Fibroblast of lung (primary cell): ENCODE results near the gene GALNT8.

ENCODE experiments used
- EZH2 ChIP-seq: IDR thresholded peaks from 2 replicates; pipeline ENCODE4 v1.5.1; 2012; ENCODE audit warnings: low read length, control low read depth, mild to moderate bottlenecking; ENCODE audit errors: missing control alignments
- TF ChIP-seq, protein P1 (sequence below), 2 donors: IDR thresholded peaks in 1 of 2; conservative IDR thresholded peaks in 1 of 2; 1 replicate in 1 of 2; 2 replicates in 1 of 2; pipeline ENCODE4 v1.5.1; 2011 to 2012; ENCODE audit warnings: low read length in 2 of 2, control low read depth in 1 of 2, inconsistent platforms in 1 of 2, low read depth in 1 of 2, mild to moderate bottlenecking in 1 of 2

DNA sequence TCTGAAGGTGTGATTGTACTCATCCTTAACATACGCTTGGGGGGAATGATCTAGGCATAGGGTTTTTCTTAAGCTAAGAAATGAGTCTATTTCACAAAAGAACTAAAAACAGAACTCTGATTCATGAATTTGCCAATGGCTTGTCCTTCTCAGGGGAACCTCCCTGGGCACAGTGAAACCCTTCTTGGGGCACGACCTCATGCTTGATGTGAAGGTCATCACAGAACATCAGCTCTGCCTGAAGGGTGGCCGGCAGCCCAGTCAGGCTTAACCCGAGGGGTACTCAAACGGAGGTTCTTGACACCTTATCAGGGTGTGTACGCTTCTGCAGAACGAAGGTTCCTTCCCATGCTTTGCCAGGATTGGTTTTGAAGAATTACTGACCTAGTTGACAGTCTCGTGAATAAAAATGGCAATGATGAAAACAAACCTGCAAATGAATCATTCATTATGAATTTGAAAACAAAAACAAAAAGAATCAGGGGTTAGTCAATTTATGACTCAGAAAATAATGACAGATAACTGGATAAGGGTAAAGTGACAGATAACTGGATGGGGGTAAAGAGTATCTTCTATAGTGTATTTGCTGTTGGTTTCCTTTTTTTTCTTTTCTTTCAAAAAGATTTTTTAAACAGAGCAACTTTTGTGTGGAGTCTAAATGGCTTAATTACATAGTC is 86.4 kb downstream of the GALNT8 start:
- TF ChIP-seq, protein P1, sequence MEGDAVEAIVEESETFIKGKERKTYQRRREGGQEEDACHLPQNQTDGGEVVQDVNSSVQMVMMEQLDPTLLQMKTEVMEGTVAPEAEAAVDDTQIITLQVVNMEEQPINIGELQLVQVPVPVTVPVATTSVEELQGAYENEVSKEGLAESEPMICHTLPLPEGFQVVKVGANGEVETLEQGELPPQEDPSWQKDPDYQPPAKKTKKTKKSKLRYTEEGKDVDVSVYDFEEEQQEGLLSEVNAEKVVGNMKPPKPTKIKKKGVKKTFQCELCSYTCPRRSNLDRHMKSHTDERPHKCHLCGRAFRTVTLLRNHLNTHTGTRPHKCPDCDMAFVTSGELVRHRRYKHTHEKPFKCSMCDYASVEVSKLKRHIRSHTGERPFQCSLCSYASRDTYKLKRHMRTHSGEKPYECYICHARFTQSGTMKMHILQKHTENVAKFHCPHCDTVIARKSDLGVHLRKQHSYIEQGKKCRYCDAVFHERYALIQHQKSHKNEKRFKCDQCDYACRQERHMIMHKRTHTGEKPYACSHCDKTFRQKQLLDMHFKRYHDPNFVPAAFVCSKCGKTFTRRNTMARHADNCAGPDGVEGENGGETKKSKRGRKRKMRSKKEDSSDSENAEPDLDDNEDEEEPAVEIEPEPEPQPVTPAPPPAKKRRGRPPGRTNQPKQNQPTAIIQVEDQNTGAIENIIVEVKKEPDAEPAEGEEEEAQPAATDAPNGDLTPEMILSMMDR (conservative IDR thresholded peaks at IDR 0.05 in 1 of 2, IDR thresholded peaks at IDR 0.05 in 1 of 2; ENCODE audit: low read depth in 1 of 2, low read length in 2 of 2), result no peak
- no peak for TF ChIP-seq EZH2
